ENCODE measurements around the gene GSG1L. TPM values are rescaled to one million over a fixed set of nuclear protein-coding genes. Genes with fewer than 3 reads are reported as not detected.

Gene GSG1L
- total and polyA plus RNA-seq, 2 of the 13 experiments (the other 11 are each of a cell fraction or from before 2014, with no cell fraction given): not detected

DNA sequence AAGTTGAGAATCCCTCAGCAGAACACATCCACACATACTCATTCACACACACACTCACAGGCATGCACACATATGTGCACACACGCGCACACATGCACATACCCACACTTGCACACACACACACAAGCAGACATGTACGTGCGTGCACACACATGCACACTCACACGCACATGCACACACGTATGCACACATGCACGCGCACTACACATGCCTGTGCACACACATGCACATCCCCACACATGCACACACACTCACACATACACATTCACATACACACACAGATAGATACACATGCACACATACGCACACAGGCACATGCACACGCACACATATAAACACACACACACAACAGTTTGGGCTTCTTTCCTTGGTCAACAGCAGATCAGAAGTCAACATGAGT is 24.0 kb downstream of the GSG1L start (continued):
- TF ChIP-seq TARDBP (CRISPR knock-in tag; IDR thresholded peaks at IDR 0.05) (no peak), NFE2L2 (IDR thresholded peaks at IDR 0.05; ENCODE audit: low read length) (no peak), CHD2 (IDR thresholded peaks at IDR 0.05; ENCODE audit: low read depth, low read length) (no peak), HMG20A (CRISPR knock-in tag; IDR thresholded peaks at IDR 0.05; ENCODE audit: borderline replicate concordance) (no peak), ZNF274 (CRISPR knock-in tag; IDR thresholded peaks at IDR 0.05) (no peak), ZNF331 (CRISPR knock-in tag; IDR thresholded peaks at IDR 0.05) (no peak), STAT5B (CRISPR knock-in tag; IDR thresholded peaks at IDR 0.05) (no peak), ZNF468 (CRISPR knock-in tag; IDR thresholded peaks at IDR 0.05) (no peak), ZNF75D (CRISPR knock-in tag; IDR thresholded peaks at IDR 0.05; ENCODE audit: borderline replicate concordance) (no peak), ZMYM2 (CRISPR knock-in tag; IDR thresholded peaks at IDR 0.05) (no peak), XBP1 (CRISPR knock-in tag; IDR thresholded peaks at IDR 0.05) (no peak), CREB3 (CRISPR knock-in tag; IDR thresholded peaks at IDR 0.05) (no peak), DDIT3 (CRISPR knock-in tag; IDR thresholded peaks at IDR 0.05) (no peak), ZNF224 (CRISPR knock-in tag; IDR thresholded peaks at IDR 0.05) (no peak), HES4 (CRISPR knock-in tag; IDR thresholded peaks at IDR 0.05; ENCODE audit: borderline replicate concordance) (no peak), JUNB (CRISPR knock-in tag; IDR thresholded peaks at IDR 0.05; ENCODE audit: borderline replicate concordance) (0 out of 2 replicates have a peak, but pooled peaks have one; percentile 42)
- TF ChIP-seq, protein P1, sequence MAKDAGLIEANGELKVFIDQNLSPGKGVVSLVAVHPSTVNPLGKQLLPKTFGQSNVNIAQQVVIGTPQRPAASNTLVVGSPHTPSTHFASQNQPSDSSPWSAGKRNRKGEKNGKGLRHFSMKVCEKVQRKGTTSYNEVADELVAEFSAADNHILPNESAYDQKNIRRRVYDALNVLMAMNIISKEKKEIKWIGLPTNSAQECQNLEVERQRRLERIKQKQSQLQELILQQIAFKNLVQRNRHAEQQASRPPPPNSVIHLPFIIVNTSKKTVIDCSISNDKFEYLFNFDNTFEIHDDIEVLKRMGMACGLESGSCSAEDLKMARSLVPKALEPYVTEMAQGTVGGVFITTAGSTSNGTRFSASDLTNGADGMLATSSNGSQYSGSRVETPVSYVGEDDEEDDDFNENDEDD (CRISPR knock-in tag; IDR thresholded peaks at IDR 0.05; ENCODE audit: borderline replicate concordance): no peak
- TF ChIP-seq, protein P2, sequence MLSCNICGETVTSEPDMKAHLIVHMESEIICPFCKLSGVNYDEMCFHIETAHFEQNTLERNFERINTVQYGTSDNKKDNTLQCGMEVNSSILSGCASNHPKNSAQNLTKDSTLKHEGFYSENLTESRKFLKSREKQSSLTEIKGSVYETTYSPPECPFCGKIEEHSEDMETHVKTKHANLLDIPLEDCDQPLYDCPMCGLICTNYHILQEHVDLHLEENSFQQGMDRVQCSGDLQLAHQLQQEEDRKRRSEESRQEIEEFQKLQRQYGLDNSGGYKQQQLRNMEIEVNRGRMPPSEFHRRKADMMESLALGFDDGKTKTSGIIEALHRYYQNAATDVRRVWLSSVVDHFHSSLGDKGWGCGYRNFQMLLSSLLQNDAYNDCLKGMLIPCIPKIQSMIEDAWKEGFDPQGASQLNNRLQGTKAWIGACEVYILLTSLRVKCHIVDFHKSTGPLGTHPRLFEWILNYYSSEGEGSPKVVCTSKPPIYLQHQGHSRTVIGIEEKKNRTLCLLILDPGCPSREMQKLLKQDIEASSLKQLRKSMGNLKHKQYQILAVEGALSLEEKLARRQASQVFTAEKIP (CRISPR knock-in tag; IDR thresholded peaks at IDR 0.05; ENCODE audit: borderline replicate concordance): no peak
- TF ChIP-seq, protein P3, sequence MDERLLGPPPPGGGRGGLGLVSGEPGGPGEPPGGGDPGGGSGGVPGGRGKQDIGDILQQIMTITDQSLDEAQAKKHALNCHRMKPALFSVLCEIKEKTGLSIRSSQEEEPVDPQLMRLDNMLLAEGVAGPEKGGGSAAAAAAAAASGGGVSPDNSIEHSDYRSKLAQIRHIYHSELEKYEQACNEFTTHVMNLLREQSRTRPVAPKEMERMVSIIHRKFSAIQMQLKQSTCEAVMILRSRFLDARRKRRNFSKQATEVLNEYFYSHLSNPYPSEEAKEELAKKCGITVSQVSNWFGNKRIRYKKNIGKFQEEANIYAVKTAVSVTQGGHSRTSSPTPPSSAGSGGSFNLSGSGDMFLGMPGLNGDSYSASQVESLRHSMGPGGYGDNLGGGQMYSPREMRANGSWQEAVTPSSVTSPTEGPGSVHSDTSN (CRISPR knock-in tag; IDR thresholded peaks at IDR 0.05): no peak
- TF ChIP-seq, protein P4, sequence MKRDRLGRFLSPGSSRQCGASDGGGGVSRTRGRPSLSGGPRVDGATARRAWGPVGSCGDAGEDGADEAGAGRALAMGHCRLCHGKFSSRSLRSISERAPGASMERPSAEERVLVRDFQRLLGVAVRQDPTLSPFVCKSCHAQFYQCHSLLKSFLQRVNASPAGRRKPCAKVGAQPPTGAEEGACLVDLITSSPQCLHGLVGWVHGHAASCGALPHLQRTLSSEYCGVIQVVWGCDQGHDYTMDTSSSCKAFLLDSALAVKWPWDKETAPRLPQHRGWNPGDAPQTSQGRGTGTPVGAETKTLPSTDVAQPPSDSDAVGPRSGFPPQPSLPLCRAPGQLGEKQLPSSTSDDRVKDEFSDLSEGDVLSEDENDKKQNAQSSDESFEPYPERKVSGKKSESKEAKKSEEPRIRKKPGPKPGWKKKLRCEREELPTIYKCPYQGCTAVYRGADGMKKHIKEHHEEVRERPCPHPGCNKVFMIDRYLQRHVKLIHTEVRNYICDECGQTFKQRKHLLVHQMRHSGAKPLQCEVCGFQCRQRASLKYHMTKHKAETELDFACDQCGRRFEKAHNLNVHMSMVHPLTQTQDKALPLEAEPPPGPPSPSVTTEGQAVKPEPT (CRISPR knock-in tag; IDR thresholded peaks at IDR 0.05; ENCODE audit: low read depth): no peak
- TF ChIP-seq, protein P5, sequence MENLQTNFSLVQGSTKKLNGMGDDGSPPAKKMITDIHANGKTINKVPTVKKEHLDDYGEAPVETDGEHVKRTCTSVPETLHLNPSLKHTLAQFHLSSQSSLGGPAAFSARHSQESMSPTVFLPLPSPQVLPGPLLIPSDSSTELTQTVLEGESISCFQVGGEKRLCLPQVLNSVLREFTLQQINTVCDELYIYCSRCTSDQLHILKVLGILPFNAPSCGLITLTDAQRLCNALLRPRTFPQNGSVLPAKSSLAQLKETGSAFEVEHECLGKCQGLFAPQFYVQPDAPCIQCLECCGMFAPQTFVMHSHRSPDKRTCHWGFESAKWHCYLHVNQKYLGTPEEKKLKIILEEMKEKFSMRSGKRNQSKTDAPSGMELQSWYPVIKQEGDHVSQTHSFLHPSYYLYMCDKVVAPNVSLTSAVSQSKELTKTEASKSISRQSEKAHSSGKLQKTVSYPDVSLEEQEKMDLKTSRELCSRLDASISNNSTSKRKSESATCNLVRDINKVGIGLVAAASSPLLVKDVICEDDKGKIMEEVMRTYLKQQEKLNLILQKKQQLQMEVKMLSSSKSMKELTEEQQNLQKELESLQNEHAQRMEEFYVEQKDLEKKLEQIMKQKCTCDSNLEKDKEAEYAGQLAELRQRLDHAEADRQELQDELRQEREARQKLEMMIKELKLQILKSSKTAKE (CRISPR knock-in tag; IDR thresholded peaks at IDR 0.05; ENCODE audit: borderline replicate concordance): peak; percentile 16; the same call in 1 of the 2 replicates

All from HepG2 (cell line).